ENCODE data around the gene SHB. TPM values are rescaled to one million over a fixed set of nuclear protein-coding genes. Genes with fewer than 3 reads are reported as not detected.

Gene SHB
- total RNA-seq, 1 experiment from 2014 or later = 29.6 TPM

GRCh38 chr9:37995348-37995737 lies 73.7 kb downstream of the SHB start:
- H3K9me3 Mint-ChIP-seq (ENCODE audit: unreplicated experiment) = no peaks in the 10 kb centered on the region
- ChIA-PET POLR2A (interaction anchor here (0.9 to 3.2 kb wide), 8 partner anchors 11 to 73 kb away, joined by 3 to 18 read pairs (median 7); partner anchors contain the start of gene SHB), CTCF (interaction anchor here (0.6 to 4.6 kb wide), 8 partner anchors 21 to 270 kb away, joined by 3 to 23 read pairs (median 4); no protein-coding TSS in a partner anchor)
- H3K36me3 Mint-ChIP-seq (ENCODE audit: insufficient read depth, unreplicated experiment) = peaks cover 6% of the 10 kb centered on the region
- TF ChIP-seq CTCF (IDR thresholded peaks at IDR 0.05; ENCODE audit: unreplicated experiment) = no peak
- no peak for DNase-seq (ENCODE audit: unreplicated experiment)
- H3K4me1 Mint-ChIP-seq (ENCODE audit: insufficient read depth, unreplicated experiment) = peaks cover 40% of the 10 kb centered on the region
- intact Hi-C loops (cut with micrococcal nuclease) = loop anchor here (1.0 to 2.0 kb wide), 3 partner anchors 13 to 71 kb away; no protein-coding TSS in a partner anchor
- peak overlapping the region; percentile 55 for H3K27ac Mint-ChIP-seq (ENCODE audit: low read depth, unreplicated experiment)
- BruUV-seq (replicated peaks) = no TSS peak
- peak overlapping the region; percentile 59 for H3K4me3 Mint-ChIP-seq (ENCODE audit: unreplicated experiment)
- H3K27me3 Mint-ChIP-seq (ENCODE audit: insufficient read depth, unreplicated experiment) = no peaks in the 10 kb centered on the region

GRCh38 chr9:37994639-37995347 lies 74.2 kb downstream of the SHB start:
- POLR2A ChIA-PET = interaction anchor here (0.9 to 3.2 kb wide), 12 partner anchors 11 to 102 kb away, joined by 3 to 18 read pairs (median 5); partner anchors contain the start of gene SHB
- Mint-ChIP-seq H3K27me3 (ENCODE audit: insufficient read depth, unreplicated experiment) (no peaks in the 10 kb centered on the region), H3K36me3 (ENCODE audit: insufficient read depth, unreplicated experiment) (peaks cover 6% of the 10 kb centered on the region), H3K4me3 (ENCODE audit: unreplicated experiment) (peak overlapping the region; percentile 59), H3K9me3 (ENCODE audit: unreplicated experiment) (no peaks in the 10 kb centered on the region), H3K27ac (ENCODE audit: low read depth, unreplicated experiment) (peak overlapping the region; percentile 55), H3K4me1 (ENCODE audit: insufficient read depth, unreplicated experiment) (peaks cover 37% of the 10 kb centered on the region)
- no TSS peak for BruUV-seq (replicated peaks)
- CTCF ChIA-PET = interaction anchor here (0.6 to 4.6 kb wide), 8 partner anchors 21 to 75 kb away, joined by 3 to 23 read pairs (median 4); no protein-coding TSS in a partner anchor
- intact Hi-C loops (cut with micrococcal nuclease) = loop anchor here (1.0 to 2.0 kb wide), 3 partner anchors 14 to 72 kb away; no protein-coding TSS in a partner anchor
- peak; percentile 72 for DNase-seq (ENCODE audit: unreplicated experiment)
- TF ChIP-seq CTCF (IDR thresholded peaks at IDR 0.05; ENCODE audit: unreplicated experiment) = no peak

GRCh38 chr9:37992924-37993349 lies 76.1 kb downstream of the SHB start:
- intact Hi-C loops (cut with micrococcal nuclease) = no loop called here
- no peaks in the 10 kb centered on the region for H3K27me3 Mint-ChIP-seq (ENCODE audit: insufficient read depth, unreplicated experiment)
- TF ChIP-seq CTCF (IDR thresholded peaks at IDR 0.05; ENCODE audit: unreplicated experiment) = no peak
- H3K9me3 Mint-ChIP-seq (ENCODE audit: unreplicated experiment) = no peaks in the 10 kb centered on the region
- no TSS peak for BruUV-seq (replicated peaks)
- H3K36me3 Mint-ChIP-seq (ENCODE audit: insufficient read depth, unreplicated experiment) = peaks cover 6% of the 10 kb centered on the region
- ChIA-PET CTCF (interaction anchor here (0.6 to 4.6 kb wide), 3 partner anchors 20 to 79 kb away, joined by 3 to 23 read pairs (median 4); no protein-coding TSS in a partner anchor), POLR2A (interaction anchor here (1.4 to 2.3 kb wide), 2 partner anchors 12 to 43 kb away, joined by 3 to 9 read pairs; no protein-coding TSS in a partner anchor)
- peaks cover 26% of the 10 kb centered on the region for H3K4me1 Mint-ChIP-seq (ENCODE audit: insufficient read depth, unreplicated experiment)
- no peak overlapping the region for H3K4me3 Mint-ChIP-seq (ENCODE audit: unreplicated experiment)
- H3K27ac Mint-ChIP-seq (ENCODE audit: low read depth, unreplicated experiment) = peak overlapping the region; percentile 7
- DNase-seq (ENCODE audit: unreplicated experiment) = no peak

GRCh38 chr9:37990404-37991015 lies 78.5 kb downstream of the SHB start:
- peaks cover 25% of the 10 kb centered on the region for H3K4me1 Mint-ChIP-seq (ENCODE audit: insufficient read depth, unreplicated experiment)
- intact Hi-C loops (cut with micrococcal nuclease) = no loop called here
- TF ChIP-seq CTCF (IDR thresholded peaks at IDR 0.05; ENCODE audit: unreplicated experiment) = no peak
- DNase-seq (ENCODE audit: unreplicated experiment) = no peak
- H3K27me3 Mint-ChIP-seq (ENCODE audit: insufficient read depth, unreplicated experiment) = no peaks in the 10 kb centered on the region
- ChIA-PET CTCF (no interaction called here), POLR2A (no interaction called here)
- H3K36me3 Mint-ChIP-seq (ENCODE audit: insufficient read depth, unreplicated experiment) = peaks cover 6% of the 10 kb centered on the region
- H3K27ac Mint-ChIP-seq (ENCODE audit: low read depth, unreplicated experiment) = no peak overlapping the region
- no peak overlapping the region for H3K4me3 Mint-ChIP-seq (ENCODE audit: unreplicated experiment)
- BruUV-seq (replicated peaks) = no TSS peak
- no peaks in the 10 kb centered on the region for H3K9me3 Mint-ChIP-seq (ENCODE audit: unreplicated experiment)
